ENCODE measurements around the gene AIFM3. TPM values are rescaled to one million over a fixed set of nuclear protein-coding genes. Genes with fewer than 3 reads are reported as not detected.

AIFM3 gene
- total RNA-seq, 4 donors from 2014 or later = 0.15 to 3.7 (median 2.0) TPM; not detected in 1

DNA sequence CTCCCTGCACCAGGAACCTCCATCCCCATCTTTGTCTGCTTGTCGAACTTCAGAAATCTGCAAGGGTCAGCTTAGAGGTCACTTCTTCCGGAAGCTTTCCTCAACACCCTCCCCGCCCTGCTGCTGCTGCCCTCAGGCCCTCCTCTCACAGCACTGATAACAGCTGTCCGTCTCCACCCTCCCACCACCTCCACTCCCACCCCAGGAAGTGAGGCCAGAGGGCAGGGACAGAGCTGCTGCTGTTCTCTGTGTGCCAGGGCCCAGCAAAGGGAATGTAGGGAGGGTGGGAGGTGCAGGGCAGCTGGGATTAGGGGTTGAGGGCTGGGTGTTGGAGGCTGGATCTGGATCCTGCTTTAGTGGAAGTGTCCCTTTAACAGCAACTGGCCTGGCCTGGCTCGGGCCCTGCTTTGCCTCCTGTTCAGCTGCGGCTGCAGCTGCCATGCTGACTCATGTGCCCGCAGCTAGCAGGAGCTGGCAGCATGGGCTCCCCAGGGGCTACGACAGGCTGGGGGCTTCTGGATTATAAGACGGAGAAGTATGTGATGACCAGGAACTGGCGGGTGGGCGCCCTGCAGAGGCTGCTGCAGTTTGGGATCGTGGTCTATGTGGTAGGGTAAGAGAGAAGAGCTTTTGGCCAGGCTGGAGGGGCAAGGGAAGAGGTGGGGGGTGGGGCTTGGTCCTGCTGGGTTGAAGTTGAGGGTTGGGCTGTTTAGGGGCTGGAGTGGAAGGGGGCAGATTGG lies 47.8 kb downstream of the AIFM3 start, which contains the start of gene P2RX6:
Gene P2RX6 (plus strand): TSS at position 440 of the 740 bp plus-strand sequence. CDS start 10 bp downstream, at position 450.
- DNase-seq (ENCODE audit: low spot score in 2 of 2) = no peak
- 21 to 29% methylated on average over 10 to 12 of the region's 12 CpGs for WGBS, 2 donors
- intact Hi-C loops (cut with DNase I; ENCODE audit: low total_unique reads) = no loop called here
- TF ChIP-seq, protein P1, sequence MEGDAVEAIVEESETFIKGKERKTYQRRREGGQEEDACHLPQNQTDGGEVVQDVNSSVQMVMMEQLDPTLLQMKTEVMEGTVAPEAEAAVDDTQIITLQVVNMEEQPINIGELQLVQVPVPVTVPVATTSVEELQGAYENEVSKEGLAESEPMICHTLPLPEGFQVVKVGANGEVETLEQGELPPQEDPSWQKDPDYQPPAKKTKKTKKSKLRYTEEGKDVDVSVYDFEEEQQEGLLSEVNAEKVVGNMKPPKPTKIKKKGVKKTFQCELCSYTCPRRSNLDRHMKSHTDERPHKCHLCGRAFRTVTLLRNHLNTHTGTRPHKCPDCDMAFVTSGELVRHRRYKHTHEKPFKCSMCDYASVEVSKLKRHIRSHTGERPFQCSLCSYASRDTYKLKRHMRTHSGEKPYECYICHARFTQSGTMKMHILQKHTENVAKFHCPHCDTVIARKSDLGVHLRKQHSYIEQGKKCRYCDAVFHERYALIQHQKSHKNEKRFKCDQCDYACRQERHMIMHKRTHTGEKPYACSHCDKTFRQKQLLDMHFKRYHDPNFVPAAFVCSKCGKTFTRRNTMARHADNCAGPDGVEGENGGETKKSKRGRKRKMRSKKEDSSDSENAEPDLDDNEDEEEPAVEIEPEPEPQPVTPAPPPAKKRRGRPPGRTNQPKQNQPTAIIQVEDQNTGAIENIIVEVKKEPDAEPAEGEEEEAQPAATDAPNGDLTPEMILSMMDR (IDR thresholded peaks at IDR 0.05) = no peak
- TF ChIP-seq POLR2A (IDR thresholded peaks at IDR 0.05) = no peak
- no peak within 1 kb of the TSS for H3K4me3 ChIP-seq (ENCODE audit: low read depth, poor library complexity, severe bottlenecking)

DNA sequence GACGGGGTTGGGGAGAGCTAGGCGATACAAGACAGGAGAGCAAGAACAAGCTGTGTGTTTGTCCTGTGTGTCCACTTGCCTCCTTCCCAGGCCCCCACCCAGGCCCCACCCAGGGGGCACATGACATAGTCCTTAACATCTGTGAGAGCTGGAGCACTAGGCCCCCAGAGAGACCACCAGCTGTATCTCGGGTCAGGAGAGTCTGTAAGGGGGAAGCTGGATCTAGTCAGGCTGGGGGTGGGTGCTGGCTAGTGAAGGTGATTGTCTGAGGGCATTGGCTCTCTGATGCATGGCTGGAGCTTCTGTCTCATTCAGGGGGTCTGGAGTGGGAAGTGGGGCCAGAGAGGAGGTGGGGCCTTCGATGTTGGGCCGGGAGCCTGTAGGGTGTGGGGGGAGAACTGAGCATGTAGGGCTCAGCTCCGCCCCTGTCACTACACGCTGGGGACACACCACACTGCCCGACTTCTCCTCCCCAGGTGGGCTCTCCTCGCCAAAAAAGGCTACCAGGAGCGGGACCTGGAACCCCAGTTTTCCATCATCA lies 48.5 kb downstream of the AIFM3 start:
- no peak overlapping the region for H3K4me3 ChIP-seq (ENCODE audit: low read depth, poor library complexity, severe bottlenecking)
- TF ChIP-seq POLR2A (IDR thresholded peaks at IDR 0.05) = no peak
- TF ChIP-seq, protein P1 (IDR thresholded peaks at IDR 0.05) = no peak
- intact Hi-C loops (cut with DNase I; ENCODE audit: low total_unique reads) = no loop called here
- no peak for DNase-seq (ENCODE audit: low spot score in 2 of 2)
- WGBS, 2 donors = 66 to 69% methylated on average over 9 of the region's 10 CpGs

DNA sequence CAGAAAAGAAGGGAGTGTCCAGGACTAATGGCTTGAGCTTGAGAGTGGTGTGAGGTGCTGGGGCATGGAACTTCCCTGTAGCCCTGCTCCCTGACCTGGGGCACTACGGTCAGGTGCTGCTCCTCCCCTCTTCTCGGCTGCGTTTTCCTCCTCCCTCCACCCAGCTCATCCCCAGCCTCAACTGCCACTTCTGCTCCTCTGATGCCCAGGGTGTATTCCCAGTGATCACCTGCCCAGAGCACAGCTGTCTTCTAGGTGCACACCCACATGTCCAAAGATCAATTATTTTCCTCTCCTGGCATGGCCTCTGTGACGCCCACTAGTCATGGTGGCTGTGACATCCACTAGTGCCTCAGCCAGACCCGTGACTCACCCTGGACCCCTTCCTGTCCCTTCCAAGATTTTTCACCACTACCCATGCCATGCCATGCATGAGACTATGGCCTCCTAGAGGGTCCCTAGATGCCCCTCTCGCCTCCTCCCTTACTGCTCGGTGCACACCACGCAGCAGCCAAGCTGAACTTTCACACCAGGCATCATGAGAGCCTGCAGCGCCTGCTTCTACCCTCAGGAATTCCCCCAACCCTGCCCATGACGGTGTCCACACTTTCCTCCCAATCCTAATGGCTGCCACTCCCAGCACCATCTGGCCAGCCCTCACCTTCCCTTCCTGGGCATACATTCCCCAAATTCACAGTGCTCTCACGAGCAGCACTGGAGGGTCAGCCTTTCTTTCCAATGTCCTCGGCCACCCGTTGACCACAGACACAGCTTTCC lies 49.8 kb downstream of the AIFM3 start:
- no peak overlapping the region for H3K4me3 ChIP-seq (ENCODE audit: low read depth, poor library complexity, severe bottlenecking)
- TF ChIP-seq, protein P1 (IDR thresholded peaks at IDR 0.05) = no peak
- TF ChIP-seq POLR2A (IDR thresholded peaks at IDR 0.05) = no peak
- no peak for DNase-seq (ENCODE audit: low spot score in 2 of 2)
- WGBS, 2 donors = 87 to 88% methylated on average over 13 of the region's 13 CpGs
- intact Hi-C loops (cut with DNase I; ENCODE audit: low total_unique reads) = no loop called here

DNA sequence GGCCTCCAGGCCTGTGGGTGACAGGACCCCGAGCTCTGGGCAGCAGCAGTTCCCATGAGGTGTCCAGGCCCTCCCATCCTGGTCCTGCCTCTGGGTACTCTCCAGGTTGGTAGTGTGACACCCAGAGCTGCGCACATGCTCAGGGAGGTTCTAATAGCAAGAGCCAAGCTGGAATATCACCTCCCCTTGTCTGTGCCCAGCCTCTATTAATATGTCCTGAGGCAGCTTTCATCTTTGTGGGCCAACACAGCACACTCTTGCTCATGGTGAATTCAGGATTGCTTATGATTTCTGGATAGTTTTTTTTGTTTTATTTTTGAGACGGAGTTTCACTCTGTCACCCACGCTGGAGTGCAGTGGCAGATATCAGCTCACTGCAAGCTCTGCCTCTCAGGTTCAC lies 51.3 kb downstream of the AIFM3 start:
- TF ChIP-seq, protein P1 (IDR thresholded peaks at IDR 0.05) = no peak
- TF ChIP-seq POLR2A (IDR thresholded peaks at IDR 0.05) = no peak
- intact Hi-C loops (cut with DNase I; ENCODE audit: low total_unique reads) = no loop called here
- H3K4me3 ChIP-seq (ENCODE audit: low read depth, poor library complexity, severe bottlenecking) = no peak overlapping the region
- no peak for DNase-seq (ENCODE audit: low spot score in 2 of 2)
- 91 to 99% methylated on average over 4 of the region's 4 CpGs for WGBS, 2 donors

DNA sequence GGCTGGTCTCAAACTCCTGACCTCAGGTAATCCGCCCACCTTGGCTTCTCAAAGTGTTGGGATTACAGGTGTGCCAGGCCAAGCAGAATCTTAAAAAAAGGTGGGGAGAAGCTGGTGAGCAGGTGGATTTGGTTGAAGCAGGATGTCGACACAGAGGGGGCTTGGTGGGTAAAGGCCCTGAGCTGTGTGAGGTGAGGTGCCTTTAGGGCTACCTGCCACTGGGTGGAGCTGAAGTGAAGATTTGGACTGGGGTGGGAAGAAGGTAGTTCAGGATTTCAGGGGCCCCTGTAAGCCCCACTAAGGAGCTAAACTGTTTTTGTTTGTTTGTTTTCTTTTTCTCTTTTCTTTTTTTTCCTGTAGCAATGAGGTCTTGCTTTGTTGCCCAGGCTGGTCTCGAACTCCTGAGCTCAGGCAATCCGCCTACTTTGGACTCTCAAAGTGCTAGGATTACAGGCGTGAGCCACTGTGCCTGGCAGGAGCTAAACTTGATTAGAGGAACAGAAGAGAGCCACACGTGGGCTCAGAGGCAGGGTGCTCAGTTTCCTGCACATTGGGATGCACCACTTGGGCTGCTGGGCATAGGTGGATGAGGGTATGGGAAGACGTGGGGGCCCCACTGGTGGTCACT lies 53.9 kb downstream of the AIFM3 start:
- H3K4me3 ChIP-seq (ENCODE audit: low read depth, poor library complexity, severe bottlenecking) = no peak overlapping the region
- no peak for TF ChIP-seq POLR2A (IDR thresholded peaks at IDR 0.05)
- TF ChIP-seq, protein P1 (IDR thresholded peaks at IDR 0.05) = no peak
- no peak for DNase-seq (ENCODE audit: low spot score in 2 of 2)
- intact Hi-C loops (cut with DNase I; ENCODE audit: low total_unique reads) = no loop called here
- WGBS, 2 donors = 66 to 70% methylated on average over 7 of the region's 7 CpGs

All from lower leg skin (tissue), 4 donors.